Liver (tissue), 9 donors: Measurements from ENCODE around the gene PPM1G. TPM values are rescaled to one million over a fixed set of nuclear protein-coding genes. Genes with fewer than 3 reads are reported as not detected.
A peak's percentile ranks its signal among the peaks of the same experiment; 100 is the strongest.

ENCODE experiments used
- DNase-seq: peaks from one replicate; pipeline ENCODE4 v3.0.0-alpha.2; 2017; ENCODE audit warnings: low spot score
- H3K27ac ChIP-seq, 2 donors: one replicate each; pipeline ENCODE4 v1.7.0; 2013; ENCODE audit warnings: inconsistent platforms in 2 of 2, low read length in 2 of 2, control low read depth in 1 of 2, low read depth in 1 of 2, mild to moderate bottlenecking in 1 of 2
- H3K27me3 ChIP-seq, 4 donors: one replicate each; pipeline versions ENCODE4 v1.6.1 to v1.7.0; 2013; ENCODE audit warnings: low read length in 3 of 4, inconsistent platforms in 1 of 4, mild to moderate bottlenecking in 1 of 4, moderate library complexity in 1 of 4; ENCODE audit not compliant: control insufficient read depth in 4 of 4, insufficient read depth in 4 of 4
- H3K36me3 ChIP-seq, 4 donors: one replicate each; pipeline versions ENCODE4 v1.6.1 to v1.7.0; 2013; ENCODE audit warnings: low read length in 3 of 4, mild to moderate bottlenecking in 3 of 4, low read depth in 1 of 4, moderate library complexity in 1 of 4; ENCODE audit not compliant: control insufficient read depth in 4 of 4, insufficient read depth in 3 of 4
- H3K4me1 ChIP-seq, 4 donors: one replicate each; pipeline versions ENCODE4 v1.6.1 to v1.7.0; 2013; ENCODE audit warnings: low read length in 3 of 4, mild to moderate bottlenecking in 3 of 4, moderate library complexity in 1 of 4; ENCODE audit not compliant: control insufficient read depth in 4 of 4, insufficient read depth in 4 of 4
- H3K4me3 ChIP-seq, 3 donors: one replicate each; pipeline versions ENCODE4 v1.6.1 to v1.7.0; 2013; ENCODE audit warnings: low read length in 3 of 3, control low read depth in 1 of 3, low read depth in 1 of 3, mild to moderate bottlenecking in 1 of 3
- H3K9ac ChIP-seq, 2 donors: one replicate each; pipeline ENCODE4 v1.7.0; 2013; ENCODE audit warnings: low read length in 2 of 2, mild to moderate bottlenecking in 2 of 2, moderate library complexity in 2 of 2, control low read depth in 1 of 2, low read depth in 1 of 2
- H3K9me3 ChIP-seq, 4 donors: one replicate each; pipeline versions ENCODE4 v1.6.1 to v1.7.0; 2013; ENCODE audit warnings: low read length in 3 of 4; ENCODE audit not compliant: control insufficient read depth in 4 of 4
- EGR1 ChIP-seq, 2 donors: IDR thresholded peaks; 2 replicates each; pipeline ENCODE4 v1.6.1; 2016 to 2018; ENCODE audit warnings: antibody characterized with exemption in 2 of 2, low read depth in 2 of 2
- FOXA1 ChIP-seq: IDR thresholded peaks from 2 replicates; pipeline ENCODE4 v1.6.1; 2016; ENCODE audit warnings: antibody characterized with exemption
- FOXA2 ChIP-seq: IDR thresholded peaks from 2 replicates; pipeline ENCODE4 v1.6.1; 2016; ENCODE audit warnings: antibody characterized with exemption
- GABPA ChIP-seq, 2 donors: IDR thresholded peaks in 1 of 2; conservative IDR thresholded peaks in 1 of 2; 2 replicates each; pipeline ENCODE4 v1.6.1; 2016; ENCODE audit warnings: antibody characterized with exemption in 2 of 2, mild to moderate bottlenecking in 1 of 2, moderate library complexity in 1 of 2
- HNF4A ChIP-seq, 2 donors: conservative IDR thresholded peaks; 2 replicates each; pipeline ENCODE4 v1.6.1; 2016; ENCODE audit warnings: antibody characterized with exemption in 2 of 2, mild to moderate bottlenecking in 2 of 2
- HNF4G ChIP-seq: IDR thresholded peaks from 2 replicates; pipeline ENCODE4 v1.6.1; 2016; ENCODE audit warnings: antibody characterized with exemption
- JUND ChIP-seq, 2 donors: IDR thresholded peaks; 2 replicates each; pipeline ENCODE4 v1.6.1; 2016; ENCODE audit warnings: antibody characterized with exemption in 2 of 2
- RAD21 ChIP-seq, 2 donors: IDR thresholded peaks; 2 replicates each; pipeline ENCODE4 v1.6.1; 2016; ENCODE audit warnings: antibody characterized with exemption in 2 of 2, mild to moderate bottlenecking in 2 of 2
- SP1 ChIP-seq: IDR thresholded peaks from 2 replicates; pipeline ENCODE4 v1.6.1; 2018; ENCODE audit warnings: antibody characterized with exemption, mild to moderate bottlenecking
- WGBS: extraction: QIAGEN DNeasy Blood & Tissue Kit; methylation state at CpG from one replicate; pipeline ENCODE4 v1.1.7; 2013; 5-methylcytosine and 5-hydroxymethylcytosine counted together
- polyA plus RNA-seq, 2 donors: library from polyadenylated mRNA; stranded (reverse) in 1 of 2; unstranded in 1 of 2; fragments of 200-250 nt in 1 of 2; fragments of >200 nt in 1 of 2; fragmentation: Nextera tagmentation in 1 of 2; extraction: Ambion mirVana in 1 of 2; gene quantifications; one replicate each; pipeline versions ENCODE4 v1.2.1 to v1.2.3, GENCODE V29; 2013 to 2015
- total RNA-seq, 2 donors: library from RNA; depleted of rRNA; stranded (reverse); fragments of >200 nt; gene quantifications; one replicate each; pipeline ENCODE4 v1.2.3, GENCODE V29; 2014
- TF ChIP-seq, protein P1 (sequence below): IDR thresholded peaks from 2 replicates; pipeline ENCODE4 v1.6.1; 2016; ENCODE audit warnings: antibody characterized with exemption
- TF ChIP-seq, protein P2 (sequence below): IDR thresholded peaks from 2 replicates; pipeline ENCODE4 v1.6.1; 2016; ENCODE audit warnings: antibody characterized with exemption, mild to moderate bottlenecking
- TF ChIP-seq, protein P3 (sequence below): fragments of 150-350 bp; IDR thresholded peaks from 2 replicates; pipeline ENCODE4 v1.5.1; 2017; ENCODE audit warnings: improper control_type of control experiment, low read depth, low read length; ENCODE audit not compliant: missing input control
- donor health status: healthy.
- donor health status: healthy.
- donor health status: healthy.
- donor health status: healthy.
- donor health status: healthy.

Gene PPM1G
- total and polyA plus RNA-seq, 4 donors, result 26.4 to 45.5 (median 33.1) TPM

DNA sequence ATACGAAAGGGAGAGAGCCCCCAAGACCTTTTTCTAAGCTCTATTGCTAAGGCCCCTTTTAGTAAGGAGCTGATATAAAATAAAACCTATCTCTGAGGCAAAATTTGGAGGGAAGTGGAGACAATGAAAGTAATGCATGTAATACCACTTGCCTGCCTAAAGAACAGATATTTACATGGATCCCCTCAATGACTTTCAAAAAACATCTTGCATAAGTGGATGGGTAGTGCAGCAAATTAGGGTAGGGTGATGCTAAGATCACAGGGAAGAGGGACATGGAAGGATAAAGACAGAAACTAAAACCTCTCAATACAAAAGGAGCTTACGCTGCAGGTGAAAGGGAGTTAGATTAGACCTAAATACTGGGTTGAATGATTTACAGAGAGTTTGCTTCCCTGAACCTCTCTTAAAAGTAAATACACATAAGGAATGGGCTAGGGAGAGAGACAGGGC is 30.0 kb downstream of the PPM1G start:
- TF ChIP-seq FOXA2 (peak; percentile 75), RAD21 (IDR thresholded peaks at IDR 0.05) (peak in 1 of 2 donors; percentile 7), HNF4G (no peak), JUND (IDR thresholded peaks at IDR 0.05) (no peak), HNF4A (conservative IDR thresholded peaks at IDR 0.05) (no peak)
- TF ChIP-seq, protein P1, sequence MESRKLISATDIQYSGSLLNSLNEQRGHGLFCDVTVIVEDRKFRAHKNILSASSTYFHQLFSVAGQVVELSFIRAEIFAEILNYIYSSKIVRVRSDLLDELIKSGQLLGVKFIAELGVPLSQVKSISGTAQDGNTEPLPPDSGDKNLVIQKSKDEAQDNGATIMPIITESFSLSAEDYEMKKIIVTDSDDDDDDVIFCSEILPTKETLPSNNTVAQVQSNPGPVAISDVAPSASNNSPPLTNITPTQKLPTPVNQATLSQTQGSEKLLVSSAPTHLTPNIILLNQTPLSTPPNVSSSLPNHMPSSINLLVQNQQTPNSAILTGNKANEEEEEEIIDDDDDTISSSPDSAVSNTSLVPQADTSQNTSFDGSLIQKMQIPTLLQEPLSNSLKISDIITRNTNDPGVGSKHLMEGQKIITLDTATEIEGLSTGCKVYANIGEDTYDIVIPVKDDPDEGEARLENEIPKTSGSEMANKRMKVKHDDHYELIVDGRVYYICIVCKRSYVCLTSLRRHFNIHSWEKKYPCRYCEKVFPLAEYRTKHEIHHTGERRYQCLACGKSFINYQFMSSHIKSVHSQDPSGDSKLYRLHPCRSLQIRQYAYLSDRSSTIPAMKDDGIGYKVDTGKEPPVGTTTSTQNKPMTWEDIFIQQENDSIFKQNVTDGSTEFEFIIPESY, result no peak
- TF ChIP-seq, protein P2, sequence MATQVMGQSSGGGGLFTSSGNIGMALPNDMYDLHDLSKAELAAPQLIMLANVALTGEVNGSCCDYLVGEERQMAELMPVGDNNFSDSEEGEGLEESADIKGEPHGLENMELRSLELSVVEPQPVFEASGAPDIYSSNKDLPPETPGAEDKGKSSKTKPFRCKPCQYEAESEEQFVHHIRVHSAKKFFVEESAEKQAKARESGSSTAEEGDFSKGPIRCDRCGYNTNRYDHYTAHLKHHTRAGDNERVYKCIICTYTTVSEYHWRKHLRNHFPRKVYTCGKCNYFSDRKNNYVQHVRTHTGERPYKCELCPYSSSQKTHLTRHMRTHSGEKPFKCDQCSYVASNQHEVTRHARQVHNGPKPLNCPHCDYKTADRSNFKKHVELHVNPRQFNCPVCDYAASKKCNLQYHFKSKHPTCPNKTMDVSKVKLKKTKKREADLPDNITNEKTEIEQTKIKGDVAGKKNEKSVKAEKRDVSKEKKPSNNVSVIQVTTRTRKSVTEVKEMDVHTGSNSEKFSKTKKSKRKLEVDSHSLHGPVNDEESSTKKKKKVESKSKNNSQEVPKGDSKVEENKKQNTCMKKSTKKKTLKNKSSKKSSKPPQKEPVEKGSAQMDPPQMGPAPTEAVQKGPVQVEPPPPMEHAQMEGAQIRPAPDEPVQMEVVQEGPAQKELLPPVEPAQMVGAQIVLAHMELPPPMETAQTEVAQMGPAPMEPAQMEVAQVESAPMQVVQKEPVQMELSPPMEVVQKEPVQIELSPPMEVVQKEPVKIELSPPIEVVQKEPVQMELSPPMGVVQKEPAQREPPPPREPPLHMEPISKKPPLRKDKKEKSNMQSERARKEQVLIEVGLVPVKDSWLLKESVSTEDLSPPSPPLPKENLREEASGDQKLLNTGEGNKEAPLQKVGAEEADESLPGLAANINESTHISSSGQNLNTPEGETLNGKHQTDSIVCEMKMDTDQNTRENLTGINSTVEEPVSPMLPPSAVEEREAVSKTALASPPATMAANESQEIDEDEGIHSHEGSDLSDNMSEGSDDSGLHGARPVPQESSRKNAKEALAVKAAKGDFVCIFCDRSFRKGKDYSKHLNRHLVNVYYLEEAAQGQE, result no peak
- DNase-seq, result no peak
- peak overlapping the region; percentile 57 to 86 (median 75) for H3K4me3 ChIP-seq
- H3K36me3 ChIP-seq, result peaks cover 16 to 52% (median 26%) of the 10 kb centered on the region in 4 donors
- no peaks in the 10 kb centered on the region for H3K9me3 ChIP-seq
- peak overlapping the region; percentile 94 to 97 for H3K27ac ChIP-seq
- peak overlapping the region; percentile 47 to 99 for H3K9ac ChIP-seq
- H3K27me3 ChIP-seq, result no peaks in the 10 kb centered on the region
- WGBS, result 54% methylated on average over 2 of the region's 2 CpGs
- peaks cover 7 to 53% (median 45%) of the 10 kb centered on the region in 4 donors for H3K4me1 ChIP-seq

DNA sequence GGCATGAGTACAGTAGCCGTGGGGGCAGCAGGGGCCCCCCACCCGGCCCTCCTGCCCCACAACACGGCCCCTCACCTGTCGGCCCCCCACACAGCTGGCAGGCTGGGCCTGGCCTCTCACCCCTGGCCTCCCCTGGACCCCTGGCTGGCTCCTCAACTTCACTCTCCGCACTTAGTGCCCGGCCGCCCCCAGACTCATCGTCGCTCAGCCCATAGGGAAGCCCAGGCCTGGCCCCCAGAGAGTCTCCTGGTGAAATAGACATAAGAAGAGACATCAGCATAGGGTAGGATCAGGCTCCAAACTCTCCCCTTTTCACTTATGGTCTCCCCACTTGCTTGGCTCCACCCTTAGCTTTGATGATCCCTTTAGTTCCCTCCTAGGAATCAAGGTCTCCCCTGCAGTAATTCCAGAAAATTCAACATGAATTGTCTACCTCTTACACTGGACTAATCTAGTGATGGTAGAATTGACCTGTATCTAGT is 30.5 kb downstream of the PPM1G start:
- DNase-seq, result no peak
- WGBS, result 86% methylated on average over 9 of the region's 9 CpGs
- peak overlapping the region; percentile 94 to 97 for H3K27ac ChIP-seq

More for the DNA sequence above, 30.5 kb downstream of the PPM1G start:
- Histone ChIP-seq H3K9me3 (no peaks in the 10 kb centered on the region), H3K36me3 (peaks cover 18 to 51% (median 26%) of the 10 kb centered on the region in 4 donors), H3K9ac (peak overlapping the region; percentile 47 to 99), H3K4me1 (peaks cover 7 to 53% (median 45%) of the 10 kb centered on the region in 4 donors), H3K4me3 (peak overlapping the region in 1 of 3 donors; percentile 57), H3K27me3 (no peaks in the 10 kb centered on the region)
- TF ChIP-seq, protein P1, result no peak
- no peak for TF ChIP-seq EGR1 (IDR thresholded peaks at IDR 0.05; ENCODE audit: low read depth in 2 of 2)
- no peak for TF ChIP-seq HNF4G
- no peak for TF ChIP-seq HNF4A (conservative IDR thresholded peaks at IDR 0.05)
- TF ChIP-seq, protein P3, sequence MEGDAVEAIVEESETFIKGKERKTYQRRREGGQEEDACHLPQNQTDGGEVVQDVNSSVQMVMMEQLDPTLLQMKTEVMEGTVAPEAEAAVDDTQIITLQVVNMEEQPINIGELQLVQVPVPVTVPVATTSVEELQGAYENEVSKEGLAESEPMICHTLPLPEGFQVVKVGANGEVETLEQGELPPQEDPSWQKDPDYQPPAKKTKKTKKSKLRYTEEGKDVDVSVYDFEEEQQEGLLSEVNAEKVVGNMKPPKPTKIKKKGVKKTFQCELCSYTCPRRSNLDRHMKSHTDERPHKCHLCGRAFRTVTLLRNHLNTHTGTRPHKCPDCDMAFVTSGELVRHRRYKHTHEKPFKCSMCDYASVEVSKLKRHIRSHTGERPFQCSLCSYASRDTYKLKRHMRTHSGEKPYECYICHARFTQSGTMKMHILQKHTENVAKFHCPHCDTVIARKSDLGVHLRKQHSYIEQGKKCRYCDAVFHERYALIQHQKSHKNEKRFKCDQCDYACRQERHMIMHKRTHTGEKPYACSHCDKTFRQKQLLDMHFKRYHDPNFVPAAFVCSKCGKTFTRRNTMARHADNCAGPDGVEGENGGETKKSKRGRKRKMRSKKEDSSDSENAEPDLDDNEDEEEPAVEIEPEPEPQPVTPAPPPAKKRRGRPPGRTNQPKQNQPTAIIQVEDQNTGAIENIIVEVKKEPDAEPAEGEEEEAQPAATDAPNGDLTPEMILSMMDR, result no peak
- no peak for TF ChIP-seq FOXA1
- TF ChIP-seq JUND (IDR thresholded peaks at IDR 0.05), result no peak
- no peak for TF ChIP-seq FOXA2
- no peak for TF ChIP-seq GABPA (IDR thresholded peaks at IDR 0.05 in 1 of 2, conservative IDR thresholded peaks at IDR 0.05 in 1 of 2)
- no peak for TF ChIP-seq SP1
- TF ChIP-seq, protein P2, result no peak
